BJ (cell line): ENCODE data around the gene MAFF. TPM values are rescaled to one million over a fixed set of nuclear protein-coding genes. Genes with fewer than 3 reads are reported as not detected.

Experiments
- CTCF ChIA-PET: fragments of 350-600 bp; formaldehyde crosslinking; extraction: SDS; loops from one replicate; lab custom pipeline; 2021; ENCODE audit warnings: antibody characterized with exemption, inconsistent platforms; lab: Yijun Ruan, JAX
- POLR2A ChIA-PET: fragments of 300-600 bp; sonication (Branson Sonifier 250); formaldehyde crosslinking; extraction: SDS; loops from one replicate; lab custom pipeline; 2021; ENCODE audit warnings: antibody characterized with exemption; lab: Charles Lee
- DNase-seq: peaks from one replicate; pipeline ENCODE4 v3.0.0-alpha.2; 2011; ENCODE audit warnings: low read depth
- H3K27me3 ChIP-seq: 2 replicates; pipeline ENCODE4 v1.6.0; 2011; ENCODE audit warnings: low read length; ENCODE audit not compliant: control insufficient read depth, insufficient read depth
- H3K36me3 ChIP-seq: 2 replicates; pipeline ENCODE4 v1.5.1; 2011; ENCODE audit warnings: low read length; ENCODE audit not compliant: control insufficient read depth, insufficient read depth
- H3K4me3 ChIP-seq: 2 replicates; pipeline ENCODE4 v1.5.1; 2011; ENCODE audit warnings: low read depth, mild to moderate bottlenecking, control low read depth, low read length
- CTCF ChIP-seq: IDR thresholded peaks from 2 replicates; pipeline ENCODE4 v1.5.1; 2011; ENCODE audit warnings: low read depth, mild to moderate bottlenecking, control low read depth, inconsistent platforms, low read length, moderate library complexity; ENCODE audit not compliant: insufficient read depth
- polyA plus RNA-seq: library from polyadenylated mRNA; depleted of rRNA; stranded (reverse); fragments of >200 nt; gene quantifications from 2 replicates; pipeline ENCODE4 v1.2.3, GENCODE V29; 2011

Gene MAFF
- polyA plus RNA-seq, 1 experiment, result 14.8 TPM

GRCh38 chr22:38213319-38213989 is 11.7 kb downstream of the MAFF start:
- Histone ChIP-seq H3K27me3 (no peaks in the 10 kb centered on the region), H3K4me3 (no peak overlapping the region), H3K36me3 (peaks cover 18% of the 10 kb centered on the region)
- no peak for TF ChIP-seq CTCF
- POLR2A ChIA-PET, result no interaction called here
- no peak for DNase-seq
- CTCF ChIA-PET, result no interaction called here

GRCh38 chr22:38213990-38214301 is 12.2 kb downstream of the MAFF start:
- Histone ChIP-seq H3K27me3 (no peaks in the 10 kb centered on the region), H3K4me3 (no peak overlapping the region), H3K36me3 (peaks cover 17% of the 10 kb centered on the region)
- DNase-seq, result no peak
- ChIA-PET POLR2A (no interaction called here), CTCF (interaction anchor here (3.0 kb wide), 1 partner anchor 100 kb away, joined by 11 read pairs; no protein-coding TSS in a partner anchor)
- TF ChIP-seq CTCF, result no peak

DNA sequence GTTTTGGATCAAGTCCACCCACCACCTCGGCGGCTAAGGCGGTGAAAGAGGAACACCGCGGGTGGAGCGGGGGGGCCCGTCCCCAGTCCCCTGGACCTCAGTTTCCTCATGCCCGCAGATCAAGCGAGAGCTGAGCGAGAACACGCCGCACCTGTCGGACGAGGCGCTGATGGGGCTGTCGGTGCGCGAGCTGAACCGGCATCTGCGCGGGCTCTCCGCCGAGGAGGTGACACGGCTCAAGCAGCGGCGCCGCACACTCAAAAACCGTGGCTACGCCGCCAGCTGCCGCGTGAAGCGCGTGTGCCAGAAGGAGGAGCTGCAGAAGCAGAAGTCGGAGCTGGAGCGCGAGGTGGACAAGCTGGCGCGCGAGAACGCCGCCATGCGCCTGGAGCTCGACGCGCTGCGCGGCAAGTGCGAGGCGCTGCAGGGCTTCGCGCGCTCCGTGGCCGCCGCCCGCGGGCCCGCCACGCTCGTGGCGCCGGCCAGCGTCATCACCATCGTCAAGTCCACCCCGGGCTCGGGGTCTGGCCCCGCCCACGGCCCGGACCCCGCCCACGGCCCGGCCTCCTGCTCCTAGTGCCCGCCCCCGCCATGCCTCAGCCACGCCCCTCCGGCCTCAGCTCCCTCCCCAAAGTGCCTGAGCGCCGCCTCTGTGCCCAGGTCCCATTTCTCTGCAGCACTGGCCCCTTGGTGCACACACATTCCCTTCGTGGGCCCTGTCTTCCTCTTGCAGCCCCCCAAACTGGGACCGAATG is 12.7 kb downstream of the MAFF start:
- H3K36me3 ChIP-seq, result peaks cover 17% of the 10 kb centered on the region
- TF ChIP-seq CTCF, result no peak
- no peak for DNase-seq
- H3K27me3 ChIP-seq, result no peaks in the 10 kb centered on the region
- CTCF ChIA-PET, result interaction anchor here (3.0 kb wide), 1 partner anchor 101 kb away, joined by 11 read pairs; no protein-coding TSS in a partner anchor
- no peak overlapping the region for H3K4me3 ChIP-seq
- POLR2A ChIA-PET, result no interaction called here

DNA sequence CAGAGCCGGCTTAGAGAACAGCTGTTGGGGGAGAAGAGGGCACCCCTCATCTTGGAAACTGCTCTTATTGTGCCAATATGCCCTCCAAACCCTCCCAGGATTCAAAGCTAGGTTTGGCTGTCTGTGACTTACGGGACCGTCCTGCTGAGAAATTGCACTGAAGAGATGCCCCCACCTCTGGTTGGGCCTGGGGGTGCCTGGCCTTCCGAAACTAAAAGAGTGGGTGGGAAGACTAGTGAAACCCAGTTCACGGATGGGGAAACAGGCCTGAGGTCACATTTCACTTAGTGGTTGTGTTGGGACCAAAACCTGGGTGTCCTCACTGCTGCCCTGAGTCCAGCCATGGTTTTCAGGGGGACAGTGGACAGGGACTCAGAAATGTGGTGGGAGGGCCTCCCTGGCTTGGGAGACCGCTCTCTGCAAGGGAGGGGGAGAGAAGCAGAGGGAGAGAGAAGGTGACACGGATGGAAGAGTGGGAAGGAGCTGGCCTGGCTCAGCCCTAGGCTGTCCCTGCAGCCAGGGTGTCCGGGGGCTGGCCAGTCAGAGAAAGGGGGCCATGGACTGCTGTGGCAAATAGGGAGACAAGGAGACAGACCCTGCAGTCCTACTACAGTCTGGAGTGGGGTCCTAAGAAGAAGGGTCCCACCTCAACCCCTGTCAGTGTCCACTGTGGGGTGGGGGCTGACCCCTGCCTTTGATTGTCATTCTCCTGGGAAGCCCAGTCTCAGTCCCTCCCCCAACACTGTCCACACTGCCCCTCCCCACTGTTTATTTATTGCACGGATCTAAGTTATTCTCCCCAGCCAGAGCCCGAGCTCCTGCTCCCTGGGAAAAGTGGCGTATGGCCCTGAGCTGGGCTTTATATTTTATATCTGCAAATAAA is 13.6 kb downstream of the MAFF start:
- no peak for TF ChIP-seq CTCF
- no peak for DNase-seq
- POLR2A ChIA-PET, result no interaction called here
- CTCF ChIA-PET, result interaction anchor here (3.0 kb wide), 1 partner anchor 101 kb away, joined by 11 read pairs; no protein-coding TSS in a partner anchor
- H3K4me3 ChIP-seq, result no peak overlapping the region
- peaks cover 14% of the 10 kb centered on the region for H3K36me3 ChIP-seq
- no peaks in the 10 kb centered on the region for H3K27me3 ChIP-seq
